K562 (cell line): Measurements from ENCODE around the gene GMEB1.

ENCODE experiments used
- CTCF ChIP-seq, 3 experiments: IDR thresholded peaks in 2 of 3; conservative IDR thresholded peaks in 1 of 3; 2 replicates each; pipeline ENCODE4 v1.5.1; 2011 to 2012; ENCODE audit warnings: low read length in 3 of 3, mild to moderate bottlenecking in 3 of 3, control low read depth in 2 of 3, improper control_type of control experiment in 1 of 3, inconsistent platforms in 1 of 3, low read depth in 1 of 3, mixed read lengths in 1 of 3, moderate library complexity in 1 of 3; ENCODE audit not compliant: insufficient read depth in 2 of 3
- REST ChIP-seq, 2 experiments: fragments of 450-650 bp; formaldehyde crosslinking in 1 of 2; IDR thresholded peaks; 2 replicates each; pipeline versions ENCODE4 v1.4.0 to v1.6.1; 2014 to 2020; ENCODE audit warnings: mild to moderate bottlenecking in 2 of 2, borderline replicate concordance in 1 of 2, low read depth in 1 of 2

DNA sequence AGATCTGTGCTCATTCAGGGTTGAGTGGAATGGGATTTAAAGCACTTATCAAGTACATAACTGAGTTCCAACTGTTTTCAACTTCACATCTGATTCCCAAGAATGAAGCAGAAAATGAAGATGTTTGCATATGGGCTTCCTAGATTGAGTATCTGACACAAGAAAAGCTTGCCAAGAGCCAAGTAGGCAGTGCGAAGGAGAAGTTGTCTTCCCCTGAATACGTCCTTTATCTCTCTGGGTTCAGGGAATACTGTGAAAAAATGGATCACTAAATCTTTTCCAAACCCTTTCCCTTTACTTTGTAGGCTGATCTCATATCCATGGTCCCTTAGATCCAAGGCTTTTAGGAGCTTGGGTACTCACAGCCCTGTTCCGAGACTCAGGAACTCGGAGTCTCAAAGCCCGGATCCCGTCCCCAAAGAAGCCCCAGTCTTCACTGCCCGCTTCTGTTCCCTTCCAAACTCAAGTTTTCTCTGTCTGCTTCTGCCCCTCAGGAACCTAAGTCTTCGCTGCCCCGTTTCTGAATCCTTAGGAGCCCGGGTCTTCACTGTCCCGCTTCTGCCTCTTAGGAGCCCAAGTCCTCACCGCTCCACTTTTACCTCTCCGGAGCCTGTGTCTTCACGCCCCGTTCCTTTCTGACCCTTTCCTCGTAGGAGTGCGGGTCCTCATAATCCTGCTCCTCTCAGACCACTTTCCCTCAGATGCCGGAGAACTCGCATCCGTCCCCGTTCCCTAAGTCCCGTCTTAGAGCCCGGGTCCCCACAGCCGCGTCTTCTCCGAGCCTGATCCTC, 26.3 kb upstream of the GMEB1 start:
- TF ChIP-seq CTCF (IDR thresholded peaks at IDR 0.05 in 2 of 3, conservative IDR thresholded peaks at IDR 0.05 in 1 of 3; ENCODE audit: insufficient read depth in 2 of 3, low read depth in 1 of 3, low read length in 3 of 3) (no peak), REST (IDR thresholded peaks at IDR 0.05; ENCODE audit: borderline replicate concordance) (no peak), REST (CRISPR knock-in tag; IDR thresholded peaks at IDR 0.05; ENCODE audit: low read depth) (no peak; the same call in 1 of the 2 replicates)
